Stimulated activated naive B cell treated with anti-CD40 and anti-IgM and Interleukin-4, amounts not matched to agents 10 μg/mL and 1 μg/mL and 100 μg/mL, for 72 hours (primary cell): ENCODE data around the gene MRI1.
A peak's percentile ranks its signal among the peaks of the same experiment; 100 is the strongest.
"Not testable (repeated sequence)": the region's sequence is repeated elsewhere in the genome, so short reads cannot be mapped to it uniquely, and the experiment has no call there.

ENCODE experiments used
- ATAC-seq, 2 donors: fragments of 150-1000 bp; cut with Tn5 transposase; replicated peaks; 2 replicates each; pipeline ENCODE4 v1.10.0; 2021; ENCODE audit warnings: moderate library complexity in 1 of 2
- DNase-seq: peaks from one replicate; pipeline ENCODE4 v3.0.0; 2021
- H3K27ac Mint-ChIP-seq: one replicate; pipeline ENCODE4 v1.8.0; 2022; ENCODE audit warnings: mild to moderate bottlenecking, mixed read lengths
- H3K27me3 Mint-ChIP-seq, 2 donors: one replicate each; pipeline ENCODE4 v1.8.0; 2022; ENCODE audit warnings: mixed read lengths in 2 of 2
- H3K36me3 Mint-ChIP-seq, 2 donors: one replicate each; pipeline ENCODE4 v1.8.0; 2022; ENCODE audit warnings: mixed read lengths in 2 of 2, mild to moderate bottlenecking in 1 of 2
- H3K4me1 Mint-ChIP-seq, 2 donors: one replicate each; pipeline ENCODE4 v1.8.0; 2022; ENCODE audit warnings: mixed read lengths in 2 of 2, mild to moderate bottlenecking in 1 of 2
- H3K4me3 Mint-ChIP-seq, 2 donors: one replicate each; pipeline ENCODE4 v1.8.0; 2022; ENCODE audit warnings: mild to moderate bottlenecking in 2 of 2, mixed read lengths in 2 of 2, moderate library complexity in 1 of 2
- H3K9me3 Mint-ChIP-seq, 2 donors: one replicate each; pipeline ENCODE4 v1.8.0; 2022; ENCODE audit warnings: mixed read lengths in 2 of 2, mild to moderate bottlenecking in 1 of 2

Gene MRI1

DNA sequence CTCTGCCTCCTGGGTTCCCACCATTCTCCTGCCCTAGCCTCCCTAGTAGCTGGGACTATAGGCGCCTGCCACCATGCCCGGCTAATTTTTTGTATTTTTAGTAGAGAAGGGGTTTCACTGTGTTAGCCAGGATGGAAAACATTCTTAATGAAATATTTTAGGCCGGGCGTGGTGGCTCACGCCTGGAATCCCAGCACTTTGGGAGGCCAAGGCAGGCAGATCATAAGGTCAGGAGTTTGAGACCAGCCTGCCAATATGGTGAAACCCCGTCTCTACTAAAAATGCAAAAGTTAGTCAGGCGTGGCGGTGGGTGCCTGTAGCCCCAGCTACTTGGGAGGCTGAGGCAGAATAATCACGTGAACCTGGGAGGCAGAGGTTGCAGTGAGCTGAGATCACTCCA is 29.0 kb downstream of the MRI1 start:
- H3K36me3 Mint-ChIP-seq, H3K27ac Mint-ChIP-seq, DNase-seq, H3K27me3 Mint-ChIP-seq, ATAC-seq, H3K9me3 Mint-ChIP-seq: not testable (repeated sequence)
- H3K4me1 Mint-ChIP-seq: peaks cover 26 to 51% of the 10 kb centered on the region in 2 donors
- H3K4me3 Mint-ChIP-seq: peak overlapping the region in 1 of 2 donors; percentile 37

GRCh38 chr19:13794398-13794756 is 30.1 kb downstream of the MRI1 start:
- ATAC-seq (no peak), DNase-seq (no peak)
- Mint-ChIP-seq H3K9me3 (no peaks in the 10 kb centered on the region), H3K4me1 (peaks cover 23 to 41% of the 10 kb centered on the region in 2 donors), H3K27me3 (no peaks in the 10 kb centered on the region), H3K4me3 (peak overlapping the region; percentile 93 to 100), H3K36me3 (no peaks in the 10 kb centered on the region), H3K27ac (peak overlapping the region; percentile 97)

DNA sequence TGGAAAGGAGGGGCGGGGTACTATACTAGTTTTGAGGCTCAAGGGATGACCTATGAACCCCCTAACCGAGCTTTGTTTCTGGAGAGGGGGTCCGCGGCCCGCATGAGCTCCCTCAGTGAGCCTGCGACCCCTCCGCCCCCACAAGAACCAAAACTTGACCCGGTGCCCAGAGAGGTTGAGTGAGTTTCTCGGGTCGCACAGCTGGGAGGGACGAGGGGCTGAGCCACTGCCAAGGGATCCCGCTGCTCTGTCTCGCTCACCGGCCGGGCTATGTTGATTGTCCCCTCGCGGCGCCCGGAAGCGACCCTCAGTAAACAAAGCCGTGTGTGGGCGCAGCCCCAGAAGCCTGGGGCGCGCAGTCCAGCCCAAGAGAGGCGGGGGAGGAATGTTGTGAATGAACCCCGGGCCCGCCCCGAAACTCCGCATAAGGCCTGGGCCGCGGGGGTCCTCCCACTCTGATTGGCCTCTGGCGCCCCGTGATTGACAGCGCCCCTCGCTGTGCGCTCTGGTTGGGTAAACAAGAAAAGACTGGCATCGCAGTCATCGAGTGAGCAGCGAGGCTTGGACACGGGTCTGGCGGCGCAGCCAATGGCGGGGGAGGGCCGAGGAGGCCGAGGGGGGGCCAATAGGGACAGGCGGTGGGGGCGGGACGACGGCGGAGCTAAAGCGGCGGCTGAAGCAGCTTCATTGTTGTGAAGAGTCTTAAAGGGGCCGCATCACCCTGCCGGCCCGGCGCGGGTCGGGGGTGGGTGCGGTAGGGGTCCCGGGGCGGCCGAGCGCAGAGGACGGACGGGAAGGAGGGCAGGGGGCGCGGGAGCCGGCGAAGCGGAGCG is 30.7 kb downstream of the MRI1 start, which contains the start of gene ZSWIM4:
Gene ZSWIM4, plus strand, starts transcription at position 687 of the 833 bp plus-strand sequence. CDS start 206 bp downstream, outside the sequence.
- no peaks in the 10 kb centered on the region for H3K9me3 Mint-ChIP-seq
- peak within 1 kb of the TSS; percentile 97 for H3K27ac Mint-ChIP-seq
- peak; percentile 97 for ATAC-seq
- H3K4me1 Mint-ChIP-seq: peaks cover 23 to 41% of the 10 kb centered on the region in 2 donors
- H3K4me3 Mint-ChIP-seq: peak within 1 kb of the TSS; percentile 93 to 100
- peaks cover 0 to 4% of the 10 kb centered on the region in 2 donors for H3K36me3 Mint-ChIP-seq
- DNase-seq: peak; percentile 97
- no peaks in the 10 kb centered on the region for H3K27me3 Mint-ChIP-seq

- no peaks in the 10 kb centered on the region for H3K27me3 Mint-ChIP-seq
- H3K27ac Mint-ChIP-seq: peak overlapping the region; percentile 85
- H3K9me3 Mint-ChIP-seq: no peaks in the 10 kb centered on the region
- H3K36me3 Mint-ChIP-seq: peaks cover 3 to 6% of the 10 kb centered on the region in 2 donors
- ATAC-seq (peak; percentile 37 to 47), DNase-seq (no peak)
- peak overlapping the region; percentile 87 to 93 for H3K4me3 Mint-ChIP-seq
- peaks cover 23 to 41% of the 10 kb centered on the region in 2 donors for H3K4me1 Mint-ChIP-seq
Observed at GRCh38 chr19:13795595-13796300, 31.4 kb downstream of the MRI1 start.

- Mint-ChIP-seq H3K27ac (peak overlapping the region; percentile 85), H3K9me3 (no peaks in the 10 kb centered on the region), H3K36me3 (peaks cover 10 to 12% of the 10 kb centered on the region in 2 donors), H3K4me3 (peak overlapping the region; percentile 86 to 87), H3K27me3 (no peaks in the 10 kb centered on the region), H3K4me1 (peaks cover 23 to 41% of the 10 kb centered on the region in 2 donors)
- DNase-seq (no peak), ATAC-seq (peak; percentile 17 to 27)
Observed at GRCh38 chr19:13796301-13797057, 32.2 kb downstream of the MRI1 start.

DNA sequence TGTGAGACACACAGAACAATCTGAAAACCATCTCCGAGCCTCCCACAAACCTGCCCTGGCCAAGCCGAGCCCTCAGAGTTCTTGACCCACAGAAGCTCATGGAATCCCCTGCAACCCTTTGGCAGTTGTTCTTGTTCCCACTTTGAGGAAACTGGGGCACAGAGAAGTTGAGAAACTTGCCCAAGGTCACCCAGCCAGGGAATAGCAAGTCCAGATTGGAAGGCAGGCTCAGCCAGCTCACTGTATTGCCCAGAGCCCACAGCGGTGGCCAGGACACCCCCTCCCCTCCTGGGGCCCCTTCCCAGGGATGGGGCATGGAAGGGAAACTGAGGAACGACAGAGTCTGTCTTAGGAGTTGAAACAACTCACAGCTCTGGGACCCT is 32.7 kb downstream of the MRI1 start:
- ATAC-seq (no peak), DNase-seq (no peak)
- Mint-ChIP-seq H3K36me3 (peaks cover 10 to 12% of the 10 kb centered on the region in 2 donors), H3K27ac (no peak overlapping the region), H3K9me3 (no peaks in the 10 kb centered on the region), H3K4me3 (peak overlapping the region; percentile 86 to 87), H3K4me1 (peaks cover 23 to 41% of the 10 kb centered on the region in 2 donors), H3K27me3 (no peaks in the 10 kb centered on the region)

DNA sequence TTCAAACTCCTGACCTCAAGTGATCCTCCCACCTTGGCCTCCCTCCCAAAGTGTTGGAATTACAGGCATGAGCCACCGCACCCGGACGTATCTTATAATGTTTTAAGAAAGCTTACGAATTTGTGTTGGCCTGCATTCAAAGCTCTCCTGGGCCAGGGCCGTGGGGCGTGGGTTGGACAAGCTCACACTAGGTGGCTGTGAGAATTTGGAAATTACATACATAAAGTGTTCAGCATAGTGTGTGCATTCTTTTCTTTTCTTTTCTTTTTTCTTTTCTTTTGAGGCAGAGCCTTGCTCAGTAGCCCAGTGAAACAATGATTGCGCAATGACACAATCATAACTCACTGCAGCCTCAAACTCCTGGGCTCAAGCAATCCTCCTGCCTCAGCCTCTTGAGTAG is 33.5 kb downstream of the MRI1 start:
- Mint-ChIP-seq H3K9me3 (no peaks in the 10 kb centered on the region), H3K4me3 (no peak overlapping the region), H3K27ac (no peak overlapping the region), H3K36me3 (peaks cover 13 to 15% of the 10 kb centered on the region in 2 donors), H3K4me1 (peaks cover 23 to 41% of the 10 kb centered on the region in 2 donors), H3K27me3 (no peaks in the 10 kb centered on the region)
- DNase-seq: no peak
- ATAC-seq: no peak

DNA sequence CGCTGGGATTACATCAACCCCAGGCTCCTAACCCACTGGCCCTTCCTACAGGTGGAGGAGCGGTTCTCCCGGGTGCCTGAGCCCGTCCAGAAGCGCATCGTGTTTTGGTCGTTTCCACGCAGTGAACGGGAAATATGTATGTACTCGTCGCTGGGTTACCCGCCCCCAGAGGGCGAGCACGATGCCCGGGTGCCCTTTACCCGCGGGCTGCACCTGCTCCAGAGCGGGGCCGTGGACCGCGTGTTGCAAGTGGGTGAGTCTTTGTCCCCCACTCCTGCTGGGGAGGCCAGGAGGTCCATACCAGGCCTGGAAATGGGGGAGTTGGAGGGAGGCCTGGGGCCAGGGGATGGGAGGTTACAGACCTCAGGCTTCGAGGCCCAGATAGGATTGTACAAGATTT is 35.3 kb downstream of the MRI1 start:
- no peak overlapping the region for H3K27ac Mint-ChIP-seq
- no peaks in the 10 kb centered on the region for H3K27me3 Mint-ChIP-seq

GRCh38 chr19:13803038-13803437 is 38.7 kb downstream of the MRI1 start:
- no peaks in the 10 kb centered on the region for H3K27me3 Mint-ChIP-seq
- ATAC-seq (no peak), DNase-seq (no peak)
- H3K4me3 Mint-ChIP-seq: no peak overlapping the region
- H3K9me3 Mint-ChIP-seq: no peaks in the 10 kb centered on the region
- H3K27ac Mint-ChIP-seq: no peak overlapping the region
- H3K4me1 Mint-ChIP-seq: peaks cover 0 to 2% of the 10 kb centered on the region in 2 donors
- H3K36me3 Mint-ChIP-seq: peaks cover 21 to 23% of the 10 kb centered on the region in 2 donors

More for the DNA sequence above, 35.3 kb downstream of the MRI1 start:
- H3K36me3 Mint-ChIP-seq: peaks cover 13 to 15% of the 10 kb centered on the region in 2 donors
- no peaks in the 10 kb centered on the region for H3K9me3 Mint-ChIP-seq
- no peak for DNase-seq
- no peak overlapping the region for H3K4me3 Mint-ChIP-seq
- peaks cover 17 to 28% of the 10 kb centered on the region in 2 donors for H3K4me1 Mint-ChIP-seq
- ATAC-seq: no peak

GRCh38 chr19:13804830-13805683 is 40.7 kb downstream of the MRI1 start:
- ATAC-seq: no peak

GRCh38 chr19:13806728-13807127 is 42.4 kb downstream of the MRI1 start:
- no peak for ATAC-seq

More at GRCh38 chr19:13804830-13805683, 40.7 kb downstream of the MRI1 start:
- H3K4me3 Mint-ChIP-seq: no peak overlapping the region
- no peaks in the 10 kb centered on the region for H3K9me3 Mint-ChIP-seq
- H3K36me3 Mint-ChIP-seq: peaks cover 21 to 23% of the 10 kb centered on the region in 2 donors
- no peaks in the 10 kb centered on the region for H3K27me3 Mint-ChIP-seq
- peaks cover 0 to 1% of the 10 kb centered on the region in 2 donors for H3K4me1 Mint-ChIP-seq
- H3K27ac Mint-ChIP-seq: no peak overlapping the region
- DNase-seq: no peak

DNA sequence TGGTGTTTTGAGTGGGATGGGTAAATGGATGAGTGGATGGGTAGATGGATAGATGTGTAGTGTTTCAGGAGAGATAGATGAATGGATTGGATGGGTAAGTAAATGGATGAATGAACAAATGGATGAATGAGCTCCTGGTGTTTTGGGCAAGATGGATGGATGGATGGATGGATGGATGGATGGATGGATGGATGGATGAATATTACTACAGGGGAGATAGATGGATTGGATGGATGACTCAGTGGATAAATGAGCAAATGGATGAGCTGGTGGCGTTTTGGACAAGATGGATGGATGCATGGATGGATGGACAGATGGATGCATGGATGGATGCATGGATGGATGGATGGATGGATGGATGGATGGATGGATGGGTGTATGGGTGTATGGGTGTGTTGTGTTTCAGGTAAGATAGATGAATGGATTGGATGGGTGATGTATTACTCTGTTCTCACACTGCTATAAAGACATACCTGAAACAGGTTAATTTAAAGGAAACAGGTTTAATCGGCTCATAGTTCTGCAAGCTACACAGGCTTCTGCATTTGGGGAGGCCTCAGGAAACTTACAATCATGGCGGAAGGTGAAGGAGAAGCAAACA is 43.2 kb downstream of the MRI1 start:
- H3K27ac Mint-ChIP-seq: no peak overlapping the region
- H3K27me3 Mint-ChIP-seq: no peaks in the 10 kb centered on the region
- peaks cover 0 to 1% of the 10 kb centered on the region in 2 donors for H3K4me1 Mint-ChIP-seq
- H3K4me3 Mint-ChIP-seq: no peak overlapping the region
- no peaks in the 10 kb centered on the region for H3K9me3 Mint-ChIP-seq
- DNase-seq: no peak
- ATAC-seq: no peak
- peaks cover 11 to 17% of the 10 kb centered on the region in 2 donors for H3K36me3 Mint-ChIP-seq

More at GRCh38 chr19:13806728-13807127, 42.4 kb downstream of the MRI1 start:
- H3K36me3 Mint-ChIP-seq: peaks cover 11 to 17% of the 10 kb centered on the region in 2 donors
- DNase-seq: no peak
- no peaks in the 10 kb centered on the region for H3K9me3 Mint-ChIP-seq
- peaks cover 0 to 1% of the 10 kb centered on the region in 2 donors for H3K4me1 Mint-ChIP-seq
- H3K4me3 Mint-ChIP-seq: no peak overlapping the region
- H3K27me3 Mint-ChIP-seq: no peaks in the 10 kb centered on the region
- H3K27ac Mint-ChIP-seq: no peak overlapping the region

DNA sequence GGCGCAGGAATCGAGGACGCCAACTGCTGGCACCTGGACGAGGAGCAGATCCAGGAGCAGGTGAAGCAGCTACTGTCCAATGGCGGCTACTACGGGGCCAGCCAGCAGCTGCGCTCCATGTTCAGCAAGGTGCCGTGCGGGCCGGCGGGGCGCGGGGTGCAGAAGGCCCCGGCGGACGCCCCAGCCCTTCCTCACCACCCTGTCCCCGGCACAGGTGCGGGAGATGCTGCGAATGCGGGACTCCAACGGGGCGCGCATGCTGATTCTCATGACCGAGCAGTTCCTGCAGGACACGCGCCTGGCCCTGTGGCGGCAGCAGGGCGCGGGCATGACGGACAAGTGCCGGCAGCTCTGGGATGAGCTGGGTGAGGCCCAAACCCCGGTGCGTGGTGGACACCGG is 44.5 kb downstream of the MRI1 start:
- DNase-seq (no peak), ATAC-seq (no peak)
- H3K9me3 Mint-ChIP-seq: peaks cover 0 to 3% of the 10 kb centered on the region in 2 donors
- peaks cover 19 to 22% of the 10 kb centered on the region in 2 donors for H3K36me3 Mint-ChIP-seq
- H3K27me3 Mint-ChIP-seq: no peaks in the 10 kb centered on the region
- H3K27ac Mint-ChIP-seq: no peak overlapping the region
- peaks cover 0 to 1% of the 10 kb centered on the region in 2 donors for H3K4me1 Mint-ChIP-seq
- no peak overlapping the region for H3K4me3 Mint-ChIP-seq
